ENCODE results near the gene CELA2B. TPM values are rescaled to one million over a fixed set of nuclear protein-coding genes. Genes with fewer than 3 reads are reported as not detected.

The CELA2B gene
- polyA plus RNA-seq, 3 donors: not detected

DNA sequence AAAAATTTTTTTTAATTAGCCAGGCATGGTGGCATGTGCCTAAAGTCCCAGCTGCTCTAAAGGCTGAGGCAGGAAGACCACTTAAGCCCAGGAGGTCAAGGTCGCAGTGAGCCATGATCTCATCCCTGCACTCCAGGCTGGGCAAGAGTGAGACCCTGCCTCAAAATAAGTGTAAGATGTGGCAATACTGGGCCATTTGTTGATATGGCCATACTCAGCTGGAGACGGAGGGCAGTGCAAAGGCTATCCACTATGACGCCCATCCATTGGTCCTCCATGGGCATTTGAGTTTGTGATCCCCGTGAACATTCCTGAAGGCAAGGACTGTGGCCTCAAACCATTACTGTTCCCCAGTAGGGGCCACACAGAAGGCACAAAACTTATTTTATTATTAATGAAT is 46.6 kb downstream of the CELA2B start:
- no peak for DNase-seq
- Mint-ChIP-seq H3K27me3 (ENCODE audit: low read depth in 3 of 3) (peaks cover 0 to 4% (median 0%) of the 10 kb centered on the region in 3 donors), H3K36me3 (peaks cover 10 to 13% of the 10 kb centered on the region in 2 donors), H3K27ac (peak overlapping the region in 5 of 7 donors; percentile 66 to 99 (median 98)), H3K4me3 (no peak overlapping the region), H3K4me1 (peaks cover 36% of the 10 kb centered on the region), H3K9me3 (peaks cover 0 to 1% (median 0%) of the 10 kb centered on the region in 7 donors)
- Histone ChIP-seq H3K9ac (ENCODE audit: insufficient read depth, low read length, poor library complexity, severe bottlenecking) (no peak overlapping the region), H3K27me3 (ENCODE audit: control insufficient read depth in 2 of 2, insufficient read depth in 2 of 2, low read length in 2 of 2) (no peaks in the 10 kb centered on the region), H3K4me2 (replicated peaks; ENCODE audit: extremely low read depth, low read length, poor library complexity, severe bottlenecking) (no peak overlapping the region), H2AFZ (ENCODE audit: insufficient read depth, low read depth, low read length, poor library complexity, severe bottlenecking) (no peak overlapping the region), H4K20me1 (ENCODE audit: insufficient read depth, low read length) (no peaks in the 10 kb centered on the region), H3K79me2 (ENCODE audit: insufficient read depth, low read length) (peaks cover 22% of the 10 kb centered on the region), H3K4me3 (replicated peaks in 1 of 3; ENCODE audit: low read depth in 2 of 3, low read length in 3 of 3) (peak overlapping the region in 1 of 3 experiments; percentile 90), H3K4me1 (ENCODE audit: control insufficient read depth in 1 of 2, insufficient read depth in 2 of 2, low read length in 2 of 2) (peaks cover 31 to 32% of the 10 kb centered on the region in 2 donors), H3K27ac (ENCODE audit: low read depth in 1 of 2, low read length in 2 of 2) (no peak overlapping the region), H3K9me3 (replicated peaks in 1 of 2; ENCODE audit: control insufficient read depth in 1 of 2, insufficient read depth in 1 of 2, low read length in 2 of 2) (no peaks in the 10 kb centered on the region), H3K36me3 (replicated peaks in 1 of 2; ENCODE audit: control insufficient read depth in 1 of 2, insufficient read depth in 2 of 2, low read length in 2 of 2) (peaks cover 2 to 9% of the 10 kb centered on the region in 2 donors)
- WGBS (ENCODE audit: insufficient coverage): 94% methylated on average over 4 of the region's 4 CpGs
- TF ChIP-seq, protein P1, sequence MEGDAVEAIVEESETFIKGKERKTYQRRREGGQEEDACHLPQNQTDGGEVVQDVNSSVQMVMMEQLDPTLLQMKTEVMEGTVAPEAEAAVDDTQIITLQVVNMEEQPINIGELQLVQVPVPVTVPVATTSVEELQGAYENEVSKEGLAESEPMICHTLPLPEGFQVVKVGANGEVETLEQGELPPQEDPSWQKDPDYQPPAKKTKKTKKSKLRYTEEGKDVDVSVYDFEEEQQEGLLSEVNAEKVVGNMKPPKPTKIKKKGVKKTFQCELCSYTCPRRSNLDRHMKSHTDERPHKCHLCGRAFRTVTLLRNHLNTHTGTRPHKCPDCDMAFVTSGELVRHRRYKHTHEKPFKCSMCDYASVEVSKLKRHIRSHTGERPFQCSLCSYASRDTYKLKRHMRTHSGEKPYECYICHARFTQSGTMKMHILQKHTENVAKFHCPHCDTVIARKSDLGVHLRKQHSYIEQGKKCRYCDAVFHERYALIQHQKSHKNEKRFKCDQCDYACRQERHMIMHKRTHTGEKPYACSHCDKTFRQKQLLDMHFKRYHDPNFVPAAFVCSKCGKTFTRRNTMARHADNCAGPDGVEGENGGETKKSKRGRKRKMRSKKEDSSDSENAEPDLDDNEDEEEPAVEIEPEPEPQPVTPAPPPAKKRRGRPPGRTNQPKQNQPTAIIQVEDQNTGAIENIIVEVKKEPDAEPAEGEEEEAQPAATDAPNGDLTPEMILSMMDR (IDR thresholded peaks at IDR 0.05): no peak
- intact Hi-C loops (cut with micrococcal nuclease): loop anchor here in 1 of 2 donors (5.0 kb wide), 2 partner anchors 110 to 845 kb away; partner anchors contain the start of gene SZRD1

DNA sequence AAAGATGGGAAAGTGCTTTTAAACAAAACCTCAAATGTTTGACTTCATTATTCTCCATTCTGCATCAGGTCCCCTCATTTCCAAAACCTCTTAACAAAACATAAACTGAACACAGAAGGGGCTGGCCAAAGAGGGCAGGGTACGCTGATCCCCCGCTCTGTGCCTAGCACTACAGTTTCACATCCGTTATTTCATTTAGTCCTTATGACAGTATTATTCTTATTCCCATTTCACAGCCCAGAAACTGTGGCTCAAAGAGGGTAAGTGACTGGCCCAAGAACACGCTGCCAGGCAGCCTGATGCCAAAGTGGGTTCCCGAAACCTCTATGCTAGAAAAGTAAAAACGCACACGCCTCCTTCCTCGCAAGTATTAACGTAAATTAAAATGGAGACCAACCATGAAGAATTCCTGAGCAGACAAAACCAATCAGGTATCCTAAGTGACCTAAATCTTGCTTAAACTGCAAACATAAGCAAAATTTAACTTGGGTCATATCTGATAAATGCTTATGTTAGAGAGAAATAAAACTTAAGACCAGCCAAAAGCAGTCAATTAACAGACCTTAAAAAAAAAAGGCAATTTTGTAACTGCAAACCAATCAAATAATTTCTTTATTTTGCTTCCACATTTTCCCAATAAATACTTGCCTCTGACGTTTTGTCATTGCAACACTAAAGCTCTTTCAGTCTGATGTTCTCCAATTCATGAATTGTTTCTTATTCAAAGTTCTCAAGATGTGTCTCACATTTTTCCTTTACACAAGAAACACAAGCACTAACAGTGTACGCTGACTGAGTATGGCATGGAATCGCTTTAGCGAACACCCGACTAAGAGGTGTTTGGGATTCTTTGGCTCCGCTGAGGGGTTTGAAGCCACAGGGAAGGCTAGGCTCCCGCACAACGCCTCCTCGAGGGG is 47.5 kb downstream of the CELA2B start:
- peak overlapping the region; percentile 74 to 94 for H3K27ac ChIP-seq (ENCODE audit: low read depth in 1 of 2, low read length in 2 of 2)

More for the DNA sequence above, 47.5 kb downstream of the CELA2B start:
- H3K27ac Mint-ChIP-seq: peak overlapping the region; percentile 98 to 99 (median 99)
- Histone ChIP-seq H3K27me3 (ENCODE audit: control insufficient read depth in 2 of 2, insufficient read depth in 2 of 2, low read length in 2 of 2) (no peaks in the 10 kb centered on the region), H2AFZ (ENCODE audit: insufficient read depth, low read depth, low read length, poor library complexity, severe bottlenecking) (peak overlapping the region; percentile 54), H3K9ac (ENCODE audit: insufficient read depth, low read length, poor library complexity, severe bottlenecking) (peak overlapping the region; percentile 76), H3K4me1 (ENCODE audit: control insufficient read depth in 1 of 2, insufficient read depth in 2 of 2, low read length in 2 of 2) (peaks cover 32 to 37% of the 10 kb centered on the region in 2 donors), H3K79me2 (ENCODE audit: insufficient read depth, low read length) (peaks cover 30% of the 10 kb centered on the region), H4K20me1 (ENCODE audit: insufficient read depth, low read length) (no peaks in the 10 kb centered on the region), H3K36me3 (replicated peaks in 1 of 2; ENCODE audit: control insufficient read depth in 1 of 2, insufficient read depth in 2 of 2, low read length in 2 of 2) (peaks cover 0 to under 1% of the 10 kb centered on the region in 2 donors), H3K4me3 (replicated peaks in 1 of 3; ENCODE audit: low read depth in 2 of 3, low read length in 3 of 3) (peak overlapping the region; percentile 59 to 99 (median 90)), H3K9me3 (replicated peaks in 1 of 2; ENCODE audit: control insufficient read depth in 1 of 2, insufficient read depth in 1 of 2, low read length in 2 of 2) (no peaks in the 10 kb centered on the region), H3K4me2 (replicated peaks; ENCODE audit: extremely low read depth, low read length, poor library complexity, severe bottlenecking) (peak overlapping the region; percentile 82)
- intact Hi-C loops (cut with micrococcal nuclease): loop anchor here in 1 of 2 donors (5.0 kb wide), 2 partner anchors 111 to 844 kb away; partner anchors contain the start of gene SZRD1
- H3K9me3 Mint-ChIP-seq: peaks cover 0 to 1% (median 0%) of the 10 kb centered on the region in 7 donors
- peak; percentile 26 to 57 (median 54) for DNase-seq
- H3K4me1 Mint-ChIP-seq: peaks cover 41% of the 10 kb centered on the region
- H3K27me3 Mint-ChIP-seq (ENCODE audit: low read depth in 3 of 3): peaks cover 0 to 3% (median 0%) of the 10 kb centered on the region in 3 donors
- H3K36me3 Mint-ChIP-seq: peaks cover 3 to 5% of the 10 kb centered on the region in 2 donors
- H3K4me3 Mint-ChIP-seq: peak overlapping the region; percentile 82 to 91
- TF ChIP-seq, protein P1 (IDR thresholded peaks at IDR 0.05): no peak
- 38% methylated on average over 11 of the region's 18 CpGs for WGBS (ENCODE audit: insufficient coverage)
